Fibroblast of peridontal ligament (primary cell): ENCODE results near the gene IL22RA1.

Experiments
- DNase-seq: peaks from one replicate; pipeline ENCODE4 v3.0.0-alpha.2; 2010; ENCODE audit errors: extremely low read depth

IL22RA1 gene

DNA sequence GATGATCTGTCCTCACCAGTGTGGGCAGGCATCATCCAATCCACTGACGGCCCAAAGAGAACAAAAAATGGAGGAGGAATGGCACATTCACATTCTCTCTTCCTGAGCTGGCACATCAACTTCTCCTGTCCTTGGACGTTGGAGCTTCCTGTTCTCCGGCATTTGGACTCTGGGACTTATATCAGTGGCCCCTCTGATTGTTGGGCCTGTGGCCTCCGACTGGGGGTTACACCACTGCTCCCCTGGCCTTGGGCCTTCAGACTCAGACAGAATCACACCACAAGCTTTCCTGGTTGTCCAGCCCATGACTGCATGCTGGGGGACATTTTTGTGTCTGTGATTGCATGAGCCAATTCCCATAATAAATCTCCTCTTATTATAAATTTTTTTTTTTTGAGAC lies 24.1 kb upstream of the IL22RA1 start:
- no peak for DNase-seq

DNA sequence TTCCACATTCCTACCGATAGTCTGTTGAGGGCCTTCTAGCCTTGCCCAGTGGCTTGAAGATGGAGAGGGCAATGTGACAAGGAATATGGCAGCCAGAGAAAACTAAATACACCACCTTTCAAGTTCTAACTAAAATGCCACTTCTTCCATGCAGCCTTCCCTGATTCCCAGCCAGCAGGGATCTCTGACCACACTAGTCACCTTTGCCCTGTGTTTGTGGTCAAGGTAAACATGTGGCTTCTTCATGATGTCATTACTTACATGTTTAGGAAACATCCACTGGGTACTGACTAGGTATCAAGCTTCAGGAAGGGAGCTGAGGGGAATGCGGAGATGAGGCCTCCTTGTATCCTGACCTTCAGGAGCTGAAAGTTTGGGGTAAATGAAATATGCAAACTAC lies 22.6 kb upstream of the IL22RA1 start:
- DNase-seq, result no peak

DNA sequence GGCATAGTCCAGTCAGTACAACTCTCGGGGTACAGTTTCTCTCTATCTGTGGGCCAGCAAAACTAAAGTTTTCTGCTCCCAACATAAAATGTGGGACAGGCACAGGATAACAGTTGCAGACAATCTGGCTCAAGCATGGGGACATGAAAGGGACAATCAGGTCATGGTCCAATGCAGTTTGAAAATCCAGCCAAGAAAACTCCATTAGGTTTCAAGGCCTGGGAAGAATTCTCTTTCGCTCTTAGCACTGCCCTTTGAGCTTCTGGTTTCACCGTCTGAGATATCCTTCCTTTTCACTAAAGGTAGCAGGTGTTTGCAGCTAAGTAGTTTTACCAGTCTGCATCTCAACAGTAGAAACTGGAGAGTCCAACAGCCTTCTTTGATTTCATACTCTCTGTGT lies 21.1 kb upstream of the IL22RA1 start:
- no peak for DNase-seq

DNA sequence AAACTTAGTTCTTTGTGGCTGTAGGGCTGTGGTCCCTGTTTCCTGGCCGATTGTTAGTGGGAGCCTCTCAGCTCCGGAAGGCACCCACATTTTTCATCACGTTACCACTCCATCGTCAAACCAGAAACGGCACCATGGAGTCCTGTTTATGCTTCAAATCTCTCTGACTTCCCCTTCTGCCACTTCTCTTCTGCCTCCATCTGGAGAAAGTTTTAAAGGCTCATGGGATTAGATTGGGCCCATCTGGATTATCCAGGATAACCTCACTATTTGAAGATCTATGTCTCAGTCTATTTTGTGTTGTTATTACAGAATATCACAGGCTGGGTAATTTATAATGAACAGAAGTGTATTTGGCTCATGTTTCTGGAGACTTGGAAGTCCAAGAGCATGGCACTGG lies 19.3 kb upstream of the IL22RA1 start:
- DNase-seq, result no peak

DNA sequence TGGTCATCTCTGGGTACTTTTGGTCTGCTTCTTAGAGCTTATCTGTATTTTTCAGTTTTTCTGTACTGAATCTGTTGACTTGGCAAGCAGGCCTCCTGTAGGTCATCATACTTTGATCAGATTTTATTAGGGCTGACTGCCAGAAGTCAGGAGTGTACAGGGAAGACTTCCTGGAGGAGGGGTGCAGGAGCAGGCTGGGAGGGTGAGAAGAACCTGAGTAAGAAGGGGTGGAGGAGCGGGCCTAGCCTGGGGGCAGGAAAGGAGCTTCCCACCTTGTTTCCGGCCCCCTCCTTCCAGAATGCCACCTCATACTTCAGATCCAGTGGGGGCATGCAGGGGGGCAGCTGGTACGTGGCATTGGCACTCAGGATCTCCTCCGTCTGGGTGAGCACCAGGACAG lies 18.3 kb upstream of the IL22RA1 start:
- no peak for DNase-seq

DNA sequence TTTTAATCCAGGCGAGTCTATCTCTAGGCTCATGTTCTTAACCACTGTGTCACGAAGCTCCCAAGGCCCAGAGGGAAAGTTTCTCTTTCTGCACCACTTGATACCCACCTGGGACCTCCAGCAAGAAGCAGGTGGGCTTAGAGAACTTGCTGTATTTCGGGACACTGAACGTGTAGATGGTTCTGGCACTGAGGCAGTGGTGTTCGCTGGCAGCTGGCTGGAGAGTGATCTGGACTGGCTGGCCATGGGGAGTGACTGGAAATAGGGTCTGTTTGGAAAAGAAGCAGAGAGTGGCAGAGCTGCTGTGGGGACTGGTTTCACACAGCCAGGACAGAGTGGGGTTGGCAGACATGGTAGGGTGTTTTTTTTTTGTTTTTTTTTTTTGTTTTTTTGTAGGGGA lies 16.4 kb upstream of the IL22RA1 start:
- DNase-seq, result no peak

DNA sequence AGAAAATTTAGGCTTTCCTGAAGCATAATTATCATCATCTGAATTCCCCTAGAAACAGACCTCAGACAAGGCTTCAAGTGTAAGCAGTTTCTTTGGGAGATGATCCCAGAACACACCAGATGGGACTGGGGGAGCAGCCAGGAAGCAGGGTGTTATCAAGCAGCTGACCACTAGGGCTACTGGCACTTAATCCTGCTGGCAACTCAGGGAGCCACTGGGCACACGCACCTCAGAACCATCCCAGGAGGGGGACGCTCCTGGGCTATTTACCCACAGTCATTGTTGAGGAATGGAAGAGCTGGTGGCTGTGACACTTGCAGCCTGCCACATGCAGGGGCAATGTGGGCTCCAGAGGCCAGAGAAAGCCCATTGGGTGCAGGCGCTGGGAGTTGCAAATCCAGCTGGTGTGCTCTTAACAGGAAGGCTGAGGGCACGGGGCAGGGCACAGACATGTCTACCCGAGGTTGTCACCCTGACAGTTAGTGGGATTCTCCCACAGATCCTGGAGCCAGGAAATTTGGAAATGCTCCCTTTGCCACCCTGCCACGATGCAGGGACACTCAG lies 15.1 kb upstream of the IL22RA1 start:
- peak; percentile 3 for DNase-seq

DNA sequence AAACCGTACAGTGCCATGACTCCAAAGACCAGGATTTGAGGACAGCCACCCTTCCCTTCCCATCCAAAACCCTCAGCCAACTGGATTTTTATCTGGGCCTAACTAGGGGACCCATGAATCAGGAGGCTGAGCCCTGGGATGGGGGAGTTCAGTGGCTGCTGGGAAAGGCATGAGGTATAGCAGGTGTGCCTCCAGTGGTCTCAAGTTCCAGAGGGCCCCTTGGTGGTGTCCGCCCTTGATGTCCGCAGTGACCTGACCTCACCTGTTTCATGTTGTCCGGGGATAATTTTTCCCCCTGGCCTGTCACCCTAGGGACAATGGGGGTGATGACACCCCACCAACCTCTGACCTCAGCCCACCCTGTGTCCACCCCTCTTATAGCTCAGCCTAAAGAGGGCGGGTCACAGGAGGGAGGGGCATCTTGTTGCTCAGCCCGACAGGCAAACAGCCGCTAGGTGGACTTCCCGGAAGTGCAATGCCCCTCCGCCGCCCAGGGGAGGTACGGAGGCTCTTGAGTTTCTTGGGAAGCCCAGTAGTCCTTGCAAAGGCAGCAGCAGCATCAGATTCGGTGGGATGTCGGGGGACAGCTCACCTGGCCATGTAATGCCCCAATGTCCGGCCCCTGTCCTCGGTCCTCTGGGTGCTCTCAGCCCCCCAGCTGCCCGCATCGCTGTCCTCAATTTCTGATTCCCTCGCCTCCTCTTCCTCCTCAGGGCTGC lies 13.8 kb upstream of the IL22RA1 start:
- no peak for DNase-seq

DNA sequence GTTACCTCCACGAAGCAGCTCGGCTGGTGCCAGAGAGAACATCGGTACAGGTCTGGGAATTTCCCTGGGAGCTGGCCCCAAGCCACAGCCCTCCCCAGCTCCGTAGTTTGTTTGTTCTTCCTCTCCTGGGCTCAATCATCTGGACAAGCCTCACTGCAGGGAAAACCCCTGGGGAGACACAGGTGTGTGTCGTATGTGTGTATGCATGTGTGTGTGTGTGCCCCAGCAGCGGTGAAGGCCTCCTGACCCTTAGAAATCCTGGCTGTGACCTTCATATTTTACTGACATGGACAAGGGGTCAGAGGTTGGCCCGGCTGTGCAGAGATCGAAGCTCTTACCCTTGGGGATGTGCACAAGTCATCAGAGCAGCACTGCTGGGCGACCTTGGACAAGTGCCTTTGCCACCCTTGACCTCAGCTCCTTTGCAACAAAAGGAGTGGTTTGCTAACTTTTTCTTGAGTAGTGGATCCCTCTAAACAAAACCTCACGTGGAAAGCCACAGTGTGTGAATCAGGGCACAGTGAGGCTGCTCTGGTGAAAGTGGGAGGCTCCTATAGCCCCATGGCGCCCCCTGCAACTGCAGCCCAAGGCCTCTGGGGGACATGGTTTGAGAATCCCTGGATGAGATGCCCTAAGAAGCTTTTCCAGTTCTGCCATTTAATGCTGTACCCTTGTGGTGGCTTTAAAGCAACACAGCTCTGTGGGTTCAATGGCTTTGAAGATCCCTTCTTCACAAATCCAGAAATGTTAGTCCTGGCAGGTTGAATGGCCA lies 12.3 kb upstream of the IL22RA1 start:
- no peak for DNase-seq

DNA sequence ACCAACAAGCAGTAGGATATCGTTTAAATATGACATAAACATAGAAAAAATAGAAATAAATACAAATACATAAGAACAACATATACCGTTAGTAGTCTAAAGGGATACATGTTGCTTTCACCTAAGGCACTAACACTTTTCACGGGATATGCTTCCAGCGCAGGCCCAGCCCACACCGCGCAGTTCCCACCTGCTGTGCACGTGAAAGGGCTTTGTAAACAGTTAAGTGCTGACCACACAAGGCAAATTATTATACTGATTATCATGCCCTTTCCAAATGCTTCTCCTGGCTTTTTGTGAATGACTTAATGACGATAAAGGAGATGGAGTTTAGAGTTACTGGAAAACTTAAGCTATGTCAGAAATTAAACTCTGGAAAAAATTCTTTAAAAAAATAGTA lies 11.3 kb upstream of the IL22RA1 start:
- DNase-seq, result no peak

DNA sequence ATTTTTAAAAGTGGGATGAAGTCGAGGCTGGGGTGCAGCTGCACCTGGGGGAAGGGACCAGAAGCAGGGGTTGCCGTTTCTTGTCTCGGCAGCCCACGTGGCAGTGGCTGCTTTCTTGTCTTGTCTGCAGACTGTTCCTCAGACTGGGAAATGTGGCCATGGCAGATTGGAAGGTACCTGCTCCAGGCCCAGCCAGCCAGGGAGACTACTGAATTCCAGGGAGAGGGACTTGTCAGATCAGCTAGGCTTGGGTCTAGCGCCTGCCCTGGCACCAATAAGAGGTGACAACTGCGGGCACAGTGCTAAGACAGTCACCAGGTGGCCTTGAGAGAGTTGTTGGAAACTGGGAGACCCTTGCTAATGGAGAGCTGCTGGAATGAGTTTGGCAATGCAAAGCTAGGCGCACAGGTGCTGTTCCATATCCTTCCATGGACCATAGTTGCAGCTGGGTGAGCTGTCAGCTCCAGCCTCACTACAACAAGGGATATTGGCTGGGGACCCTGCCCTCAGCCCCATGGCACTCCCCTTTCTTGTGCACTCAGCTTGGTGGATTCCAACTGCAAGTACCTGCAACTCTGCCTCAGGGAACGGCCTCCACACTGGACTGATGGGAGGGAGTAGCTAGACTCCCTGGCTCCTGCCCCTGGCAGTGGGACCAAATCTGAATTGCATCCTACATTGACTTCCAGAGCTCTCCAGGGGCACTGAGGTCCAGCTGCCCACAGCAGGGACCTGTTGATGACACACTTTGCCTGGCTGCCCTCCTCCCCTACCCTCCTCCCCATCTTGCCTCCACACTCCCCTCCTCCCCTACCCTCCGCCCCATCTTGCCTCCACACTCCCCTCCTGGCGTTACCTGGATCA lies 9.9 kb upstream of the IL22RA1 start:
- no peak for DNase-seq

DNA sequence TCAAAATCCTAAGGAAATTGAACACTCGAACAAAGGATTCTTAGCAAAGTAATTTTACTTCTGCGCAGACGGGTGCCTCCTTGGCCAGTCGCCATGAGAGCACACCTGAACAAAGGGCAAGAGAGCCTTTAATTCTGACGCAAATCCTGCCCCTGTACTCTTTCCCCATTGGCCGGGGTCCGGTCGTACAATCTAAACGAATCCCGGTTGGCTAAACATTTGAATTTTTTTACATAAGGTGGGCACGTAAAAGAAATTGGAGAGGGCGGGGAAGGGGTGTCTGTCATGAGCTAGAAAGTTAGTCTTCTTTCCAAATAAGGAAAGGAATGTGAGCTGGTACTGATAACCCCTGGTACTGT lies 8.2 kb upstream of the IL22RA1 start:
- no peak for DNase-seq

DNA sequence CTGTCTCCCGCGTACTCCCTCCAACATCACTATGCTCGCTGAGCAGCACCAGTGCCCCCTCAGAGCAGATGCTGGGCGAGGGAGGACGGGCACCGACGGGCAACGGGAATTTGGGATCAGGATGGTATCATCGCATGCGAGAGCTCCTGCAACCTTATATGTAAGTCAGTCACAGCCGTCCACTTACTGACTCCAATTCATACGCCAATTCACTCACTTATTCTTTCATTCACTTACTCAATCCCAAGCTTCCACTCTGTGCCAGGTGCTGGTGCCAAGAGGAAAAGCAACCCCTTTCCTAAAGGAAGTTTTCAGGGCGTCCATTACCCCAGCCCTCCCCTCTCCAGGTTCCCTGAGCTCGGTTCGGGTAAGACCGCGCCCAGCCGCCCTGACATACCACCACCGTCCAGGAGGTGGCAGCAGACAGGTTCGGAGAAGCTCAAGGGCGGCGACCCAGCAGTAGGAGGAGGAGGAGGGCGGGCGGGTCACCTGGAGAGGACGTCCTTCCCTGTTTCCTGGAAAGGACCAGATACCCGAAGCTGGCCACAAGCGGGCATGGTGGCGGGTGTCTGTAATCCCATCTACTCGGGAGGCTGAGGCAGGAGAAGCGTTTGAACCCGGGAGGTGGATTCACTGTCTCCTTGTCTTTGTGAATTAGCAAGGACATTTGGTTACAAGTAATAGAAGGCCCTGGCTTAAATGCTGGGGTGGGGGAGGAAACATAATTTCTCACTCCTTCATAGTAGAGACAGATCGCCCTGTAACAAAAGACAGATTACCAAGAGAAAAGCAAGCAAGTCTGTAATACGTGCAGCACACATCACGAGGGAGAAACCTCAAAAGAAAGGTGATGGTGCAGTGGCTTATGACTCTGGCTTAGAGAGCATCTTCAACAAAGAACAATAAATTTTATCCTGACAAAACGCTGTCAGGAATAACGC lies 7.6 kb upstream of the IL22RA1 start:
- DNase-seq, result peak; percentile 67

DNA sequence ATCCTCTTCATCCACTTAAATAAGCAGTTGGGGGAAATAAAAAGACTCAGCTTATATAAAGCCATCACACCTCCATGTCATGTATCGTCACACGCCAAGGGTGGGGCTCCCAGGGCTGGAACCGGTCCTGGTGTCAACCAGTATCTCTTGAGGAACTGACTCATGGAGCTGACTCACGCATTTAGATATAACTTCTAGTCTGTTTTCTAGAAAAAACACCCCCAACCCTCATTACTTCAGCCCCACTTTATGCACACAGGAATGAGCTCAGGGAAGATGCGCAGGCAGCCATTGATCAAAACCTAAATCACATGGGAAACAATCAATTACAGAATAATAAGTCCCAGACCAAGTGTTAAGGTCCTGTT lies 6.9 kb upstream of the IL22RA1 start:
- peak; percentile 17 for DNase-seq

DNA sequence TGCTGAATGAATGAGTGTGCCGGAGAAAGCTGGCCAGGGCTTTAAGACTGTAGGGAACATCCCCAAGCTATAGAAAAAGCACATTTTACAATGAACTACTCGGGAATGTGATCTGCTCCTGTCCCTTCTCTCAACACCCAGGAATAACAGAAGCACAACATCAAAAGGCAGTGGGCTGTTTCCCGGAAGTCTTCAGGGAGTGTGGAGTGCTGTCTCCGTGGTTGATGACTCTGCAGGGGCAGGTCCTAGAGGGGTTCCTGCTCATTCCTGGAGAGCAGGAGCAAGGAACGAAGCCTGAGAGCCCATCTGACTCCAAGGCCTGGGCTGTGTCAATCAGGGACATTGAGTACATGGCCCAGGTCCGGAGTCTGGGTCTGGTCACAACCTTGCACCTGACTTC lies 4.9 kb upstream of the IL22RA1 start:
- DNase-seq, result no peak

DNA sequence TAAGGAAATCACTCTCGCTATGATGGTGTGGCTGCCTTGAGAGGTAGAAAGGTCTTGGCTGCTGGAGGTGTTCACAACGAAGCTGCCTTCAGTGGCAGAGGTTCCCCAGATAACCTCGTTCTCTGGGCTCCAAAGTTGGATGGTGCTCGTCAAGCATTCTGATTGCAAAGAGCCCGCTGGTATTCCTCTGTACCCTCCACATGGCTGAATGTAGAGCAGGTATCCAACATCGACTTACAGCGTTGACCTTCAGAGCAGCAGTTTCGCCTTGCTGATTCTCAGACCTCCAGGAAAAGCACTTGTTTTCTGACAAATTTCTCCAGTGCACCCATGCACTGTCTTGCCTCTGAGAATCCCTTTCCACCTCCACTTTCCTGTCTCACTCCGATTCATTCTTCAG lies 4.3 kb upstream of the IL22RA1 start:
- no peak for DNase-seq

DNA sequence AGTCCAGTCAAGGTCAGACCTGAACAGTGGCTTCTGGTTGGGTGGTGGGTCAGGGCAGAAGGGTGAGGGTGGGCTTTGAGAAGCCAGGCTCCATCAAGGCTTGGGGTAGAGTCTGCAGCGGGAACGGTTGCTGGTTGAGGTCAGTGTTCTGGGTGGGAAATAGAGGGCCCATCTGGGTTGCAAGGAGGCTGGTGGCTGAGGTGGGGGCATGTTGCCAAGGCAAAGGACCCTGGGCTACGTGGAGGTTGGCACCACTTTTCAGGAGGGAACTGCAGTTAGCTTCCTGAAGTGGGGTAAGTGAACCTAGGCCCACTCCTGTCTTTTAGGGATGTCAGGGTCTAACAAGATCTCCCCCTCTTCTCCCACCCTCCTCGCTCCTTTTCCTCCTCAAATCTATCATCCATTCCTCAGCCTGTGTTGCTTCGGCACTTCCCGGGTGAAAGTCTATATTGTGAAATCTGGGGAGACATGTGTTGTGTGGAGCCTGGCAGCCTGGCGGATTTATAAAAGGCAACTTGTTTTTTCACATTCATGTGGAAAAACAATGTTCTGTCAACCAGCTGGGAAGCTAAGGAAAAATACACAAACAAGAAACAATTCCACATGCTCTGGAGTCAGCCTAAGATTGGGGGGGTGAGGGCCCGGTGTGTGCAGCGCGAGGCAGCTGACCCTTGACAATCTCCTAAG lies 1.5 kb downstream of the IL22RA1 start:
- no peak for DNase-seq

DNA sequence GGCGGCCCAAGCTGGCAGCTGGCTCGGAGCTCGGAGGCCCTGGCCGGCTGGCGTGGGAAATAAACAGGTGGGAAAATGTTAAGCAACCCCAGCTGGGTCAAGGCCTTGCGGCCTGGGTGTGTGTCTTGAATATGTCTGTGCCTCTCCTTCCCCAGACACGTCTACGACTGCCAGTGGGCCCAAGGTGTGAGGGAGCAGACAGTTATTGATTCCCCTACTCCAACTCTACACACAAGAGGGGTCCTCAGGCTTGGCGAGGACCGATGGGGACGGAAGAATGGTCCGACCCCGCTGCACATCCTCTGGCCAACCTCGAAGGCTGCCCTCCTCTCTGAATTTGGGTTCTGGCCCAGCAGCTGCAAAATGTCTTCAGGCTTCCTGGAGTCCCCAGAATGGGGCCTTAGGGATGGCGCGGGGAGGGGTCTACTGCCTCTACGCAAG lies 2.2 kb downstream of the IL22RA1 start:
- no peak for DNase-seq

DNA sequence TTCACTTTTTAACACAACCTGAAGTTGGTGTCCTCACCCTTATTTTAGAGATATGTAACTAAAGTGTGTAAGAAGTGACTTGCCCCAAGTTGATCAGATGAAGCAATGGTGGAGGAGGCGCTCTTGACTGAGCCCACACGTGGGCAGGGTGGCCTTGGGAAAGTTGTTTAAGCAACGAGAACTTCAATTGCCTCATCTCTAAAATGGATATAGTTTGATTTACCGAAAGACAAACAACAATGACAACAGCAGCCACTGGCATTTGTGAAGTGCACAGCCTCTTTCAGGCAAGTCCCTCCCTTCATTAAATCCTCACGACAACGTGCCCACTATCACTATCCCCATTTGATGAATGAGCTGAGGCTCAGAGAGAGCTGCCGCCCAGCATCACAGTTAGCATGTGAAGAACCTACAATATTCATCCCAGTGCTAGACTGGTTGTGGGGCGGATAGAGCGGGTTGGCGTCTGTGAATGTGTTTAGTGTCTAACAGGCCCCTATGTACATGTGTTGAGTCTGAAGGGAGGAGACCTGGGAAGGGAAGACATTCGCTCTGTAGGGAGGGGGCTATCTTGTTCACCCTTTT lies 3.0 kb downstream of the IL22RA1 start:
- DNase-seq, result no peak

DNA sequence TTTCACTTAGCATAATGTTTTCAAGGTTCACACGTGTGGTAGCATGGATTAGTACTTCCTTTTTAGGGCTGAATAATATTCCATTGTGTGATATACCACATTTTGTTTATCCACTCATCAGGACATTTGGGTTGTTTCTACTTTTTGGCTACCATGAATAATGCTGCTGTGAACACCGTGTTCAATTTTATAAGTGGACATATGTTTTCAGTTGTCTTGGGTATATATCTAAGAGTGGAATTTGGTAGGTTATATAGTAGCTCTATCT lies 3.8 kb downstream of the IL22RA1 start:
- DNase-seq, result no peak
